ENCODE measurements around the gene RGS14. TPM values are rescaled to one million over a fixed set of nuclear protein-coding genes. Genes with fewer than 3 reads are reported as not detected.
"Not testable (repeated sequence)": the region's sequence is repeated elsewhere in the genome, so short reads cannot be mapped to it uniquely, and the experiment has no call there.

Gene RGS14
- total RNA-seq, 1 donor from 2014 or later, result 16.2 TPM

- DNase-seq (no peak), ATAC-seq (no peak)
- Histone ChIP-seq H3K9me3 (no peaks in the 10 kb centered on the region), H3K36me3 (peaks cover 5% of the 10 kb centered on the region), H3K4me1 (peaks cover 25% of the 10 kb centered on the region), H3K27ac (no peak overlapping the region), H3K27me3 (ENCODE audit: low read depth) (no peaks in the 10 kb centered on the region), H3K4me3 (no peak overlapping the region)
- intact Hi-C loops (cut with DNase I), result no loop called here
- no peak for TF ChIP-seq CTCF (IDR thresholded peaks at IDR 0.05)
Measured at GRCh38 chr5:177372910-177373309, 15.2 kb downstream of the RGS14 start.

GRCh38 chr5:177373806-177374205 lies 16.1 kb downstream of the RGS14 start:
- TF ChIP-seq CTCF (IDR thresholded peaks at IDR 0.05), result no peak
- peaks cover 25% of the 10 kb centered on the region for H3K4me1 ChIP-seq
- H3K27me3 ChIP-seq (ENCODE audit: low read depth), result no peaks in the 10 kb centered on the region
- no peaks in the 10 kb centered on the region for H3K36me3 ChIP-seq
- intact Hi-C loops (cut with DNase I), result no loop called here
- DNase-seq (no peak), ATAC-seq (no peak)
- H3K27ac ChIP-seq, result no peak overlapping the region
- H3K4me3 ChIP-seq, result no peak overlapping the region
- H3K9me3 ChIP-seq, result no peaks in the 10 kb centered on the region

GRCh38 chr5:177374211-177374610 lies 16.5 kb downstream of the RGS14 start:
- no peaks in the 10 kb centered on the region for H3K9me3 ChIP-seq
- no peak for DNase-seq
- peaks cover 25% of the 10 kb centered on the region for H3K4me1 ChIP-seq
- no peak overlapping the region for H3K27ac ChIP-seq
- no peaks in the 10 kb centered on the region for H3K36me3 ChIP-seq
- no peaks in the 10 kb centered on the region for H3K27me3 ChIP-seq (ENCODE audit: low read depth)
- H3K4me3 ChIP-seq, result no peak overlapping the region
- intact Hi-C loops (cut with DNase I), result no loop called here
- TF ChIP-seq CTCF (IDR thresholded peaks at IDR 0.05), result no peak
- no peak for ATAC-seq

- intact Hi-C loops (cut with DNase I); H3K27me3 ChIP-seq (ENCODE audit: low read depth); H3K27ac ChIP-seq; ATAC-seq; DNase-seq; H3K4me3 ChIP-seq; H3K36me3 ChIP-seq; H3K9me3 ChIP-seq: not testable (repeated sequence)
- peaks cover 14% of the 10 kb centered on the region for H3K4me1 ChIP-seq
Measured at GRCh38 chr5:177375516-177375915, 17.8 kb downstream of the RGS14 start.

- H3K27ac ChIP-seq, result no peak overlapping the region
- ATAC-seq (no peak), DNase-seq (no peak)
- H3K4me1 ChIP-seq, result peaks cover 14% of the 10 kb centered on the region
- intact Hi-C loops (cut with DNase I), result no loop called here
- H3K9me3 ChIP-seq, result no peaks in the 10 kb centered on the region
- H3K27me3 ChIP-seq (ENCODE audit: low read depth), result no peaks in the 10 kb centered on the region
- H3K36me3 ChIP-seq, result no peaks in the 10 kb centered on the region
- no peak for TF ChIP-seq CTCF (IDR thresholded peaks at IDR 0.05)
- H3K4me3 ChIP-seq, result no peak overlapping the region
Measured at GRCh38 chr5:177376107-177376506, 18.4 kb downstream of the RGS14 start.

GRCh38 chr5:177377851-177378776 lies 20.4 kb downstream of the RGS14 start:
- no peak for TF ChIP-seq CTCF (IDR thresholded peaks at IDR 0.05)
- H3K9me3 ChIP-seq, result no peaks in the 10 kb centered on the region
- DNase-seq (no peak), ATAC-seq (no peak)
- H3K27me3 ChIP-seq (ENCODE audit: low read depth), result peaks cover 11% of the 10 kb centered on the region
- intact Hi-C loops (cut with DNase I), result no loop called here
- H3K4me1 ChIP-seq, result no peaks in the 10 kb centered on the region
- H3K36me3 ChIP-seq, result no peaks in the 10 kb centered on the region
- H3K27ac ChIP-seq, result no peak overlapping the region
- no peak overlapping the region for H3K4me3 ChIP-seq

All from lower lobe of right lung (tissue), 2 donors.